Measurements from ENCODE around the gene SCT.

Gene SCT

DNA sequence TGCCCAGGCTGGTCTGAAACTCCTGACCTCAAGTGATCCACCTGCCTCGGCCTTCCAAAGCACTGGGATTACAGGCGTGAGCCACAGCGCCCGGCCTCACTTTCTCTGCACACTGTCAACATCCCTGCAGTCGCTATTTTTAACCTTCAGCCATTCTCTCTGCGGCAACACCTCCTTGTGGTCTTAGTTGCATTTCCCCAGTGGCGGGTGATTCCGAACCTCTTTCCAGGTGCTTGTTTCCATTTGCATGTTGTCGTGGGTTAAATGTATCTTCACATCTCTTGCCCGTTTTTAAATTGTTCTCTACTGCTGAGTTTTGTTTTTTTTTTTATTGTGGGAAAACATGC is 2.2 kb upstream of the SCT start:
- Histone ChIP-seq H3K27me3 (ENCODE audit: control insufficient read depth in 1 of 2, insufficient read depth in 2 of 2, low read length in 2 of 2) (peaks cover 0 to 25% of the 10 kb centered on the region in 2 donors), H3K4me1 (ENCODE audit: insufficient read depth, low read length) (peaks cover 4% of the 10 kb centered on the region), H3K27ac (ENCODE audit: low read depth, low read length) (no peak overlapping the region), H3K9ac (ENCODE audit: low read length) (no peak overlapping the region), H3K4me3 (ENCODE audit: low read depth in 1 of 2, low read length in 2 of 2) (no peak overlapping the region), H3K9me3 (ENCODE audit: low read length) (no peaks in the 10 kb centered on the region), H3K36me3 (ENCODE audit: insufficient read depth, low read length) (no peaks in the 10 kb centered on the region)

DNA sequence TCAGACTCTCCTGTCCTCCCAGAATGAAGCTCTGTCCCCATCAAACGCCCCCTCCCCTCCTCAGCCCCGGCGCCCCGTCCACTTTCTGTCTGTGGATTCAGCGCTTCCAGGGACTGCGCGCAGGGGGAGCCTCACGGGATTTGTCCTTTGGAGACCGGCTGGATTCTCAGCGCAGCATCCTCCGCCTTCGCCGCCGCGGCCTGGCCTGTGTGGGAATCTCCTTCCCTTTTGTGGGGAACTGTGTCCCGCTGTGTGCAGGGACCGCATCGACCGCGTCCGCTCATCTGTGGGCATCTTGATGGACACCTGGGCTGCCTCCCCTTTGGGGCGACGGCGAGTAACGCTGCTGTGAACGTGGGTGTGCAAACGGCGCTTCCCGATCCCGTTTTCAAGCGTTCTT is 1.1 kb upstream of the SCT start:
- Histone ChIP-seq H3K4me3 (ENCODE audit: low read depth in 1 of 2, low read length in 2 of 2) (no peak overlapping the region), H3K36me3 (ENCODE audit: insufficient read depth, low read length) (no peaks in the 10 kb centered on the region), H3K27me3 (ENCODE audit: control insufficient read depth in 1 of 2, insufficient read depth in 2 of 2, low read length in 2 of 2) (peaks cover 0 to 33% of the 10 kb centered on the region in 2 donors), H3K4me1 (ENCODE audit: insufficient read depth, low read length) (peaks cover 4% of the 10 kb centered on the region), H3K9me3 (ENCODE audit: low read length) (no peaks in the 10 kb centered on the region), H3K9ac (ENCODE audit: low read length) (no peak overlapping the region), H3K27ac (ENCODE audit: low read depth, low read length) (no peak overlapping the region)

DNA sequence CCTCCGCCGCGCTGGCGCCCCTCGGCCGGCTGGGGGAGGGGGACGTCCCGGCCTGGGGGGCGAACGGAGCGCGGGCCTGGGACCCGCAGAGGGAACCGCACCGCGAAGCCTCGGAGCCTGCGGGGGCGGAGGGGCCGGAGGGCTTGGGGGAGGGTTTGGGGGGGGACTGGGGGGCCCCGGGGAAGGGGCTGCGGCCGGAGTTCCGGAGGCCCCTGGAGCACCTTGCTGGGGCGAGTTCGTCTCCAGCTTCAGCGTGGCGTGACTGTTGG is 261 bp upstream of the SCT start:
- no peak overlapping the region for H3K27ac ChIP-seq (ENCODE audit: low read depth, low read length)

DNA sequence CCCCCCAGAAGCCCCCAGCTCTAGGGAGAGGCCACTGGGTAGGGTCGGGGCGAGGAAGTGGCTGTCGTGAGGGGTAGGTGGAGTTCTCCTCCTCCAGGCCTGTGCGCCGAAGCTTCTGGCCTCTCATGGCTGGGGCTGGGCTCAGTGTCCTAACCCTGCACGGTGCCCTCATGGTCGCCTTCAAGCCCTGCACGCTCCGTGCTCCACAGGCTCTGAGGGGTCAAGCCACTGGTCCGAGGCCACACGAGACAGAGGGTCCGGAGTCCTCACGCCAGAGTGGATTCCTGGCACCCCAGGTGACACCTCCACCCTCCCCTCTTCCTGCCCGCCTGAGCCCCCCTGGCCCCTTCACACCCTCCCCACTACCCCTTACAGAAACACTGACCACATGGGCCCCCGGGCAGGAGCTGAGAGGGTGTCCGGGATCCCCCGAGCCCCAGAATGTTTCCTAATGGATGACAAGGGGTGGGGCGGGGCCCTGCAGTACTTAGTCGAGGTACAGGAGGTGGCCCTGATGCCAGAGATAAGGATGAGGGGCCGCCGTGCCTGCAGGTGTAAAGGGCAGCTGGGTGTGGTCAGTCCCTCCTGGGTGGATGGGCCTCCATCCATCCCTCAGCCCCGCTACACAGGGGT is 1.2 kb downstream of the SCT start:
- no peaks in the 10 kb centered on the region for H3K36me3 ChIP-seq (ENCODE audit: insufficient read depth, low read length)
- H3K4me1 ChIP-seq (ENCODE audit: insufficient read depth, low read length) = peaks cover 4% of the 10 kb centered on the region
- H3K9ac ChIP-seq (ENCODE audit: low read length) = no peak overlapping the region
- no peak overlapping the region for H3K27ac ChIP-seq (ENCODE audit: low read depth, low read length)
- no peak overlapping the region for H3K4me3 ChIP-seq (ENCODE audit: low read depth in 1 of 2, low read length in 2 of 2)
- H3K9me3 ChIP-seq (ENCODE audit: low read length) = no peaks in the 10 kb centered on the region
- peaks cover 0 to 34% of the 10 kb centered on the region in 2 donors for H3K27me3 ChIP-seq (ENCODE audit: control insufficient read depth in 1 of 2, insufficient read depth in 2 of 2, low read length in 2 of 2)

More for the DNA sequence above, 261 bp upstream of the SCT start:
- peaks cover 4% of the 10 kb centered on the region for H3K4me1 ChIP-seq (ENCODE audit: insufficient read depth, low read length)
- no peaks in the 10 kb centered on the region for H3K9me3 ChIP-seq (ENCODE audit: low read length)
- H3K9ac ChIP-seq (ENCODE audit: low read length) = no peak overlapping the region
- H3K27me3 ChIP-seq (ENCODE audit: control insufficient read depth in 1 of 2, insufficient read depth in 2 of 2, low read length in 2 of 2) = peaks cover 0 to 34% of the 10 kb centered on the region in 2 donors
- no peaks in the 10 kb centered on the region for H3K36me3 ChIP-seq (ENCODE audit: insufficient read depth, low read length)
- H3K4me3 ChIP-seq (ENCODE audit: low read depth in 1 of 2, low read length in 2 of 2) = no peak overlapping the region

DNA sequence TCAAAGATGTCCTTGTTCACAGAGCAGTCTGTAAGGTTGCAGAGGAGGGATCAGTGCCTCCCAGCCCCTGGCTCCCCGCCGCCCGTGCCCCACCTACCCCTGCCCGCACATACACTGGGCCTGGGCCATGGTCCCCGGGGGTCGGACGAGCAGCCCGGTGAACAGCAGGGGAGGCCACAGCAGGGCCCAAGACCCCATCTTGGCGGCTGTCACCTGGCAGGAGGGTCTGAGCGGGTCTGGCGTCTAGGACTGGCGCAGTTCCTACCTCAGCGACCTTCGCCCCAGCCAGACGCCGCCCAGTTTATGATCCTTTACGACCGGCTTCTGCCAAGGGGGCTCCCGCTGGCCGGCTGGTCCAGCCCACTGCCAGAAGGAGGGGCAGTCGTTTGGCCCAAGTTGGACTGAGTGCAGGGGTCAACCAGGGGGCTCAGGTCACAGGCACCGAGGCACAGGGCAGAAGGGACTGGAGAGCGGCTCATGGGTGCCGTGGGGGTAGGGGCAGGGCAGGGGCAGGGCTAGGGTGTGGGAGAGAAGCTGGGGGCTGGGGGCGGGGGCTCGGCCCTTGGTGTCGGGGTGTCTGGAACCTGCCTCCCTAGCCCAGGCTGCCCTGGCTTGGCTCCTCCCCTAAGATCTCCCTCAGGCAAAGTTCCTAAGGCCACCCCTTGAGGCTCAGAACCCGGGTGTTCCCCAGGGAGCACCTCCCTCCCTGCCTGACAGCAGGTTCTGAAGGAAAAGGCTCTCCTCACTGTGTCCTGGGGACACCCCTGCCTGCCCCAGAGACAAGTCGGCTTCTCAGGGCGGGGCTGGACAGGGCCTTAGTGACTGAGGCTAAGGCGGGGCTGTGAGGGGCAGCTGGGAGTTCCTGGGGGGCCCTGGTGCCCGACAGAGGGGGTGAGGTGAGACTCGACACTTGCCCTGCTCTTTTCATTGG is 2.0 kb downstream of the SCT start, which contains the start of gene CDHR5:
Gene CDHR5 (minus strand): TSS at position 251 of the 931 bp plus-strand sequence. CDS start 53 bp downstream, at position 198.
- peaks cover 0 to 34% of the 10 kb centered on the region in 2 donors for H3K27me3 ChIP-seq (ENCODE audit: control insufficient read depth in 1 of 2, insufficient read depth in 2 of 2, low read length in 2 of 2)
- H3K4me3 ChIP-seq (ENCODE audit: low read depth in 1 of 2, low read length in 2 of 2) = no peak within 1 kb of the TSS
- no peak within 1 kb of the TSS for H3K27ac ChIP-seq (ENCODE audit: low read depth, low read length)
- H3K4me1 ChIP-seq (ENCODE audit: insufficient read depth, low read length) = peaks cover 4% of the 10 kb centered on the region
- no peaks in the 10 kb centered on the region for H3K36me3 ChIP-seq (ENCODE audit: insufficient read depth, low read length)
- no peak within 1 kb of the TSS for H3K9ac ChIP-seq (ENCODE audit: low read length)
- no peaks in the 10 kb centered on the region for H3K9me3 ChIP-seq (ENCODE audit: low read length)

DNA sequence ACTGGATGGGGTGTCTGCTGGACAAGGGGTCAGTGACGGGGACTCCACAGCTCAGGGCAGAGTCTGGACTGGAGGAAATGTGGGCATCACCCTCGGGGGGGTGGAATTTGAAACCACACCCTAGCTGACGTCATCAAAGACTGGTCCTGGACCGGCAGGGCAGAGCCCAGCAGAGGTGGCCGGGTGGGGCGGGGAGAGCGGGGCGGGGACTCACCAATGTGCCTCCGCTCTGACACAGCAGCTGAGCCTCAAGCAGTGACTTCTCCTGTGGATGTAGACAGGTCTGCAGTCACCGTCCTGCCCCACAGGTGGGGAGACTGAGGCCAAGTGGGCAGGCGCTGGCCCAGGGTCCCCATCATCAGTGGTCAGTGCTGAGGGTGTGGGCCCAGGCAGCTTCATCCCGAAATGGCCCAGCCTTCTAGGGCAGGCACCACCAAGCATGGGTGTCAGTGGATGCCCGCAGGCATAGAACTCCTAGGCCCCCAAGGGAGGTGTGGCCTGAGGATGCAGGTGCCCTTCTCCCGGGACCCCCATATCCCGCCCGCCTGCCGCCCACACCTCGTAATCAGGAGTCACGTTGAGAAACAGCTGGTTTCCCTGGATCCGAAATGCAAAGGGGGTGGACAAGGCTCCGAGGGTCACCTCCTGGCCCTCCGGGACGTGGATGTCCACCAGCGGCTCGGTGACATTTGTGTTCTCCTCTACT is 2.8 kb downstream of the SCT start:
- H3K27me3 ChIP-seq (ENCODE audit: control insufficient read depth in 1 of 2, insufficient read depth in 2 of 2, low read length in 2 of 2) = peaks cover 0 to 34% of the 10 kb centered on the region in 2 donors
- no peaks in the 10 kb centered on the region for H3K4me1 ChIP-seq (ENCODE audit: insufficient read depth, low read length)
- H3K27ac ChIP-seq (ENCODE audit: low read depth, low read length) = no peak overlapping the region
- H3K36me3 ChIP-seq (ENCODE audit: insufficient read depth, low read length) = no peaks in the 10 kb centered on the region
- no peak overlapping the region for H3K9ac ChIP-seq (ENCODE audit: low read length)
- H3K4me3 ChIP-seq (ENCODE audit: low read depth in 1 of 2, low read length in 2 of 2) = no peak overlapping the region
- no peaks in the 10 kb centered on the region for H3K9me3 ChIP-seq (ENCODE audit: low read length)

DNA sequence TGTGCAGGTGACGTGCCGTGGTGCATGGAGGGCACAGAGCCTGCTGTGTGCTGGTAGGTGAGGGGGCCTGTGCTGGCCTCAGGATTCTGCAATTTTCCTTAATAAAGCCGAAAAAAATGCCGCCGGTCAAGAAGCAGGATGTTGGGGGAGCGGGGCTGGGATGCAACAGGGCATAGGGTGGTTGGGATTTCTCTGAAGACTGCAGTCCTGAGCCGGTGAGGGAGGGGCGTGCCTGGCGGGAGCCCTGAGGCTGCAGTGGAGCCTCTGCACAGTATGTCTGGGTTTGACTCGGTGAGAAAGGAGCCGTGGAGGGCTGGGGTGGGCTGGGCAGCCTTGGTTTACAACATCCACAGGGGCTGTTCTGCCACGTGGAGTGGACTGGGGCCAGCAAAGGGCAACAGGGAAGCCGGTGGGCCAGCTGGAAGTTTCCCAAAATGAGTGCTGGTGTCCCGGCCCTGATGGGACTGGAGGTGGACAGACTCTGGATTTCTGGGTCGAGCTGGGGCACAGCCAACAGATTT is 3.6 kb downstream of the SCT start:
- Histone ChIP-seq H3K4me3 (ENCODE audit: low read depth in 1 of 2, low read length in 2 of 2) (no peak overlapping the region), H3K9ac (ENCODE audit: low read length) (no peak overlapping the region), H3K36me3 (ENCODE audit: insufficient read depth, low read length) (no peaks in the 10 kb centered on the region), H3K4me1 (ENCODE audit: insufficient read depth, low read length) (no peaks in the 10 kb centered on the region), H3K27me3 (ENCODE audit: control insufficient read depth in 1 of 2, insufficient read depth in 2 of 2, low read length in 2 of 2) (peaks cover 0 to 34% of the 10 kb centered on the region in 2 donors), H3K9me3 (ENCODE audit: low read length) (no peaks in the 10 kb centered on the region), H3K27ac (ENCODE audit: low read depth, low read length) (no peak overlapping the region)

DNA sequence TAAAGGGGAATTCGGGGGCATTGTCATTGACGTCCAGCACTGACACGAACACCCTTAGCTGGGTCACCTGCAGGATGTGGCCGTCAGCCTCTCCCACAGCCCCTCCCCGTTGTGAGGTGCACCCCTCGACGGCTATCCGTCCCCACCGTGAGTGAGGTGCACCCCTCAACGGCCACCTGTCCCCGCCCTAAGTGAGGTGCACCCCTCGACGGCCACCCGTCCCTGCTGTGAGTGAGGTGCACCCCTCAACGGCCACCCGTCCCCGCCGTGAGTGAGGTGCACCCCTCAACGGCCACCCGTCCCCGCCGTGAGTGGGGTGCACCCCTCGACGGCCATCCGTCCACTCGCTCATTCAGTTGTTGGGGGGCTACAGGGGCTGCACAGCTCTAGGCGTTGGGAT is 5.1 kb downstream of the SCT start:
- no peaks in the 10 kb centered on the region for H3K36me3 ChIP-seq (ENCODE audit: insufficient read depth, low read length)
- peaks cover 0 to 34% of the 10 kb centered on the region in 2 donors for H3K27me3 ChIP-seq (ENCODE audit: control insufficient read depth in 1 of 2, insufficient read depth in 2 of 2, low read length in 2 of 2)
- no peak overlapping the region for H3K9ac ChIP-seq (ENCODE audit: low read length)
- H3K4me1 ChIP-seq (ENCODE audit: insufficient read depth, low read length) = no peaks in the 10 kb centered on the region
- no peaks in the 10 kb centered on the region for H3K9me3 ChIP-seq (ENCODE audit: low read length)
- no peak overlapping the region for H3K4me3 ChIP-seq (ENCODE audit: low read depth in 1 of 2, low read length in 2 of 2)
- H3K27ac ChIP-seq (ENCODE audit: low read depth, low read length) = no peak overlapping the region

DNA sequence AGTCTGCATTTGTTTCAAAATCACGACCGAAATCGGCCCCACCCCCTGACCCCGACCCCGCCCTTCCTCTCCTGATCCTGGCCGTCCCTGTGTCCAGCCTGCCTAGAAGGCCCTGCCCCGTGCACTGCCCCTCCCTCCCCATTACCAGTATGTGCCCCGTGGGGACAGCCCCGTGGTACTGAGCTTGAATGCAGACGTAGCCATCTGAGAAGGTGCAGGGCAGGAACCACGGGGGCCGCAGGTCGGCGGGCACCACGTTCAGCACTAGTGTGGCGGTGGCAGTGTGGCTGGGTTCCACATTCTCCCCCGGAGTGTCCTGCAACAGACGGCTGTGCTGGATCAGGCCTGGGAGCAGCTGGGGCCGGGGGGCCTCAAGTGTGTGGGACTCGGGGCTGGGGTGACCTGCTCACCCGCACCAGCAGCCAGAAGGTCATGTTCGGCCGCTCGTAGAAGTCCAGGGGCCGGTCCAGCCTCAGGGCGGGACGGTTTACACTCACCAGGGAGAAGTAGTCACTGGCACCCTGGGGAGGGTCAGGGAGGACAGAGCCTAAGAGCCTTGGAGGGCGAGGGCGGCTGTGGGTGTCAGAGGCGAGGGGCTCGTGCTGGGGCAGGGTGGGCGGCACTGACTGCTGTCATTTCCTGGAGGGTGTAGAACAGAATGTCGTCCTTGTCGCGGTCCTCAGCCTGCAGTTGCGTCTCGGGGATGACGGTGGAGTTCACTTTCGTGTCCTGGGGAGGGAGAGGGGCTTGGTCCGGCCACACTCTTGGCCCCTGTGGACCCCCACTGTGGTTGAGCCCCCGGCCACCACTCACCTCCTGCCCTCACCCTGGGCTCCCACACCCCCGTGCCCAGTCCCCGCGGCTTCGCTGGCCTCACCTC is 5.8 kb downstream of the SCT start:
- Histone ChIP-seq H3K9me3 (ENCODE audit: low read length) (no peaks in the 10 kb centered on the region), H3K4me3 (ENCODE audit: low read depth in 1 of 2, low read length in 2 of 2) (no peak overlapping the region), H3K36me3 (ENCODE audit: insufficient read depth, low read length) (no peaks in the 10 kb centered on the region), H3K4me1 (ENCODE audit: insufficient read depth, low read length) (peaks cover 2% of the 10 kb centered on the region), H3K27me3 (ENCODE audit: control insufficient read depth in 1 of 2, insufficient read depth in 2 of 2, low read length in 2 of 2) (peaks cover 0 to 29% of the 10 kb centered on the region in 2 donors), H3K27ac (ENCODE audit: low read depth, low read length) (no peak overlapping the region), H3K9ac (ENCODE audit: low read length) (no peak overlapping the region)

DNA sequence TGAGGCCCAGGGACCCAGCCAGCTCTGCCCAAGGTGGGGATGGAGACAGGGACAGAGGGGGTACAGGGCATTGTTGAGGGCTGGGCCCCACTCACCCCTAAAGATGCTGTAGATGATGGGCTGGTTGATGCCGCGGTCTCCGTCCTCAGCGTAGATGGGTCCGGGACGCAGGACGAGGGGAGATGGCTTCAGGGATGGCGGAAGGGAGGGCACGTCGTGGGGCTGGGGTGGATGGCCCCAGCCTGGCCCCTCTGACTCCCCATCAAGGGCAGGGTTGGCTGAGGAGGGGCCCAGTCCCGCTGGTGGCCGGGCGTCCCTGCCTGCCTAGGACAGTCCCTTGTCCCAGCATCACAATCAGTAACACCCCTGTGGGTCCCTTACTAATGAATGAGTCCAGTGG is 6.8 kb downstream of the SCT start:
- Histone ChIP-seq H3K27me3 (ENCODE audit: control insufficient read depth in 1 of 2, insufficient read depth in 2 of 2, low read length in 2 of 2) (peaks cover 0 to 19% of the 10 kb centered on the region in 2 donors), H3K4me1 (ENCODE audit: insufficient read depth, low read length) (peaks cover 5% of the 10 kb centered on the region), H3K36me3 (ENCODE audit: insufficient read depth, low read length) (no peaks in the 10 kb centered on the region), H3K4me3 (ENCODE audit: low read depth in 1 of 2, low read length in 2 of 2) (no peak overlapping the region), H3K9ac (ENCODE audit: low read length) (no peak overlapping the region), H3K9me3 (ENCODE audit: low read length) (no peaks in the 10 kb centered on the region), H3K27ac (ENCODE audit: low read depth, low read length) (no peak overlapping the region)

Data from muscle layer of colon (tissue), 2 donors.